Brain pericyte (primary cell): ENCODE measurements around the gene SERINC4.

Experiments used
- DNase-seq: peaks from one replicate; pipeline ENCODE4 v3.0.0-alpha.2; 2012; ENCODE audit warnings: low read depth, low spot score

The SERINC4 gene

DNA sequence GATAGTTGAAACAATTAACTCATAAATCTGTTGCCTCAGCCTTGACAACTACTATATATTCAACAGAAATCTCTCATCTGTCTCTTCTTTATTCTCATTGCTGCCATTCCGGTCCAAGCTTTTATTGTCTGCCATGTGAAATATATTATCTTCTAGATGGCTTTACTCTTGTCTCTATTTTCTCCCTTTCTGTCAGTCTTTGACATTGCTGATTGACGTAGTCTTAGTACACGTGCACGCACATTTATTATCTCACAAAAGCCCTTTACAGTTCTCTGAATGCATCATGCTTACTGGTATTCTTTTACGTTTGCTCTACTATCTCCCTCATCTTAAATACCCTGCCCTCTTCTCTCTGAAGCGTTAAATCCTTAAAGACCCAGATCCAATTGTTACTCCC lies 48.1 kb downstream of the SERINC4 start:
- DNase-seq = no peak

DNA sequence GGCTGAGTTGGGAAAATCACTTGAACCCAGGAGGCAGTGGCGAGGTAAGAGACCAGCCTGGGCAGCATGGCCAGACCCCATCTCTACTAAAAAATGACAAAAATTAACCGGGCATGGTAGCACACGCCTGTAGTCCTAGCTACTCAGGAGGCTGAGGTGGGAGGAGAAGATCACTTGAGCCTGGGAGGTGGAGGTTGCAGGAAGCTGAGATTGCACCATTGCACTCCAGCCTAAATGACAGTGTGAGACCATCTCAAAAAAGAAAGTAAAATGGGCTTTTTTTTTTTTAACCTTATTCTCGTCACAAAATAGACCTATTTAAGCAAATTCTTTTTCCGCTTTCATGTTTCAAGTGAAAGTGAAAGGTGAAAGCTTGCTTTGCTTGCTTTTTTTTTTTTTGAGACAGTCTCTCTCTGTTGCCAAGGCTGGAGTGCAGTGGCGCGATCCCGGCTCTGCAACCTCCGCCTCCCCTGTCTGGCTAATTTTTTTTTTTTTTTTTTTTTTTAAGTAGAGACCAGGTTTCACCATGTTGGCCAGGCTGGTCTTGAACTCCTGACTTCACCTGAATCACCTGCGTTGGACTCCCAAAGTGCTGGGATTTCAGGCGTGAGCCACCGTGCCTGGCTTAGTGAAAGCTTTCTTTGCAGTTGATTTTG lies 50.2 kb downstream of the SERINC4 start:
- no peak for DNase-seq

DNA sequence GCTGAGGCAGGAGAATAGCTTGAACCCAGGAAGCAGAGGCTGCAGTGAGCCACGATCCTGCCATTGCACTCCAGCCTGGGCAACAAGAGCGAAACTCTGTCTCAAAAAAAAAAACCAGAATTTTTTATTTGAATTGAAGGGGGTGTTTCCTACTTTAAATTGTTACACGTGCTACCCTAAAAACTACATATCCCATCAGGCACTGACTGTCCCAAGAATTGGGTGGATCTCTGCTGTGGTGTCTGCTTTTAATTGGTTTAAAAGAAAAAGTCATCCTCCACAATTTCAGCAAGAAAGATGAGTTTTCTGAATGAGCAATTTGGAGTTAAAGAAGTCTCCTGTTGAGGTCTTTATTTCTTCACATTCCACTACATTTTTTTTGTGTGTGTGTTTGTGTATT lies 51.6 kb downstream of the SERINC4 start:
- no peak for DNase-seq

DNA sequence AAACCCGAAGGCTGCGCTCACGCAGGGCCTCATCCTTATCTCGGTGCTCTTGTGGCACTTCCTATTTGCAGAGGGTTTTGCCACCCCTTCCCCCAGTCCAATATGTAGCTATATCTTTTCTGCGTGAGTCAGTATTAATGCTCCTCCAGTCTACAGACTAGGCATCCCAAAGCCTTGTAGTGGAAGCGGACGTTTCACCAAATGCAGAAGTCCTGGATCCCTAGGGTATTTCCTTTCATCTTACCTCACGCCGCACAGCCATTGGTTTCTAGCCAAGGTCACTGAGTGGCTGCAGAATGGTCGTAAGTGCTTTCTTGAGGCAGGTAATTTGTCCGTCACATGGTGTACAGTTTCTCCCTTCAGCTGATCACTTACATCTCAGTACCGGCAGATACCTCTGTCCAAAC lies 53.1 kb downstream of the SERINC4 start:
- DNase-seq = peak; percentile 5

DNA sequence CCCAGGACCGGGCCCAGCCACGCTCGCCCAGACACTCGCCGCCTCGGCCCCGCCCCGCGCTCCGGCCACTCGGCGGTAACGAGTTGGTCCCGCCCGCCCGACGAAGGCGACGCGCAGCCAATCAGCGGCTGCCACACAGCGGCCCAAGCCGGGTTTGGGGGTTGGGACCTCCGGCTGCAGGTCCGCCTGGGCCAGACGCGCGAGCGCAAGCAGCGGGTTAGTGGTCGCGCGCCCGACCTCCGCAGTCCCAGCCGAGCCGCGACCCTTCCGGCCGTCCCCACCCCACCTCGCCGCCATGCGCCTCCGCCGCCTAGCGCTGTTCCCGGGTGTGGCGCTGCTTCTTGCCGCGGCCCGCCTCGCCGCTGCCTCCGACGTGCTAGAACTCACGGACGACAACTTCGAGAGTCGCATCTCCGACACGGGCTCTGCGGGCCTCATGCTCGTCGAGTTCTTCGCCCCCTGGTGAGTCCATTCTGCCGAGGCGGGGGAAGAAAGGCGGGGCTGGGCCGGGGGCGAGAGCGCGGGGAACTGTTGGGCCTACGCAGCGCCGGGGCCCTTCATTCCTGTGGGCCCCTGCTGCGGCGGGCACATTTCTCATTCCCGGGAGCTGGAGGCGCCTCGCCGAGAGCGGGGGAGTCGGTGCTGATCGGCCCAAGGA lies 53.6 kb downstream of the SERINC4 start, which contains the start of gene PDIA3:
Gene PDIA3, plus strand, starts transcription at position 194 of the 658 bp plus-strand sequence. Its CDS starts 102 bp downstream, at position 296.
- peak; percentile 73 for DNase-seq
